GM12878 (cell line): Measurements from ENCODE around the gene RIF1. TPM values are rescaled to one million over a fixed set of nuclear protein-coding genes. Genes with fewer than 3 reads are reported as not detected.

Source experiments
- ATAC-seq: fragments of 200-7000 bp; cut with Tn5 transposase; 3 replicates; pipeline ENCODE4 v1.9.1; 2020; ENCODE audit warnings: mild to moderate bottlenecking, moderate library complexity
- BruUV-seq: library from RNA; stranded (reverse); fragments of 400-500 nt; replicated peaks from 2 replicates; lab custom pipeline; 2021; lab: Mats Ljungman, UMichigan
- CTCF ChIA-PET: fragments of 300-600 bp; sonication (Branson Sonifier 250); formaldehyde crosslinking; extraction: SDS; loops from one replicate; lab custom pipeline; 2021; ENCODE audit warnings: inconsistent platforms; lab: Yijun Ruan, JAX
- POLR2A ChIA-PET: fragments of 350-600 bp; formaldehyde crosslinking; extraction: SDS; loops from one replicate; lab custom pipeline; 2021; ENCODE audit warnings: inconsistent platforms; lab: Charles Lee
- RAD21 ChIA-PET: fragments of 300-600 bp; sonication (Branson Sonifier 250); formaldehyde crosslinking; loops from one replicate; lab custom pipeline; 2023; ENCODE audit warnings: antibody characterized with exemption; ENCODE audit not compliant: unreplicated experiment; lab: Charles Lee
- SMC1A ChIA-PET: fragments of 300-600 bp; sonication (Branson Sonifier 250); formaldehyde crosslinking; loops from one replicate; lab custom pipeline; 2023; ENCODE audit not compliant: unreplicated experiment, uncharacterized antibody; lab: Charles Lee
- DNase-seq: peaks from one replicate; pipeline ENCODE4 v3.0.0-alpha.2; 2011; ENCODE audit warnings: low read depth, low spot score
- FAIRE-seq: peaks from 3 replicates; lab custom pipeline; 2011; peaks lifted over from hg19 to GRCh38; lab: Jason Lieb, UNC
- H2AFZ ChIP-seq: 2 replicates; pipeline ENCODE4 v1.6.0; 2011; ENCODE audit warnings: low read depth, low read length, control low read depth; ENCODE audit not compliant: control insufficient read depth
- H3K27ac ChIP-seq: 2 replicates; pipeline ENCODE4 v1.5.1; 2011; ENCODE audit warnings: control low read depth; ENCODE audit not compliant: control insufficient read depth, insufficient read depth
- H3K27me3 ChIP-seq, 2 experiments: replicated peaks in 1 of 2; 2 replicates each; pipeline versions ENCODE4 v1.6.0 to v1.6.1; 2011; ENCODE audit warnings: low read length in 1 of 2; ENCODE audit not compliant: control insufficient read depth in 2 of 2, insufficient read depth in 2 of 2
- H3K36me3 ChIP-seq, 2 experiments: 2 replicates each; pipeline ENCODE4 v1.5.1; 2011; ENCODE audit warnings: low read length in 1 of 2; ENCODE audit not compliant: control insufficient read depth in 2 of 2, insufficient read depth in 2 of 2
- H3K4me1 ChIP-seq: 2 replicates; pipeline ENCODE4 v1.6.1; 2011; ENCODE audit warnings: mild to moderate bottlenecking, low read length, moderate library complexity, mixed read lengths; ENCODE audit not compliant: control insufficient read depth, insufficient read depth
- H3K4me2 ChIP-seq: 2 replicates; pipeline ENCODE4 v1.6.0; 2011; ENCODE audit warnings: control low read depth; ENCODE audit not compliant: control insufficient read depth, insufficient read depth
- H3K4me3 ChIP-seq: fragments of 200-600 bp; sonication (generic); 2 replicates; pipeline ENCODE4 v1.5.1; 2016
- H3K79me2 ChIP-seq: 2 replicates; pipeline ENCODE4 v1.6.0; 2011; ENCODE audit warnings: low read length; ENCODE audit not compliant: control insufficient read depth, insufficient read depth
- H3K9ac ChIP-seq: 2 replicates; pipeline ENCODE4 v1.8.0; 2011; ENCODE audit warnings: low read length, control low read depth, mixed read lengths; ENCODE audit not compliant: control insufficient read depth, insufficient read depth
- H3K9me3 ChIP-seq: replicated peaks from 3 replicates; pipeline ENCODE4 v1.5.1; 2011; ENCODE audit warnings: mild to moderate bottlenecking, low read length; ENCODE audit not compliant: control insufficient read depth, insufficient read depth
- H4K20me1 ChIP-seq: 2 replicates; pipeline ENCODE4 v1.6.0; 2011; ENCODE audit not compliant: control insufficient read depth, insufficient read depth
- ATF3 ChIP-seq: IDR thresholded peaks from 2 replicates; pipeline ENCODE4 v1.6.1; 2011; ENCODE audit warnings: low read depth, mild to moderate bottlenecking, low read length, moderate library complexity, borderline replicate concordance; ENCODE audit errors: extremely low read depth
- ATF7 ChIP-seq: fragments of 450-650 bp; IDR thresholded peaks from 2 replicates; pipeline ENCODE4 v1.6.1; 2016; ENCODE audit warnings: low read depth, mild to moderate bottlenecking
- BRCA1 ChIP-seq: IDR thresholded peaks from 2 replicates; pipeline ENCODE4 v1.6.1; 2011; ENCODE audit warnings: low read depth, low read length, improper control_type of control experiment
- HDAC6 ChIP-seq: fragments of 200-600 bp; sonication (generic); IDR thresholded peaks from one replicate; pipeline ENCODE4 v1.8.0; 2017; ENCODE audit warnings: antibody characterized with exemption; ENCODE audit not compliant: unreplicated experiment
- MYB ChIP-seq: fragments of 150-350 bp; IDR thresholded peaks from 2 replicates; pipeline ENCODE4 v1.6.1; 2014; ENCODE audit warnings: mild to moderate bottlenecking, low read depth, low read length, borderline replicate concordance
- NFYA ChIP-seq: IDR thresholded peaks from 2 replicates; pipeline ENCODE4 v1.6.1; 2011; ENCODE audit warnings: low read depth, mild to moderate bottlenecking, low read length, improper control_type of control experiment, borderline replicate concordance
- NKRF ChIP-seq: fragments of 450-650 bp; conservative IDR thresholded peaks from 2 replicates; pipeline ENCODE4 v1.6.1; 2017; ENCODE audit warnings: mild to moderate bottlenecking, moderate library complexity
- RAD21 ChIP-seq: IDR thresholded peaks from 2 replicates; pipeline ENCODE4 v1.6.1; 2011; ENCODE audit warnings: mild to moderate bottlenecking, low read depth, low read length, moderate library complexity; ENCODE audit not compliant: insufficient read depth
- RAD51 ChIP-seq: fragments of 450-650 bp; IDR thresholded peaks from 2 replicates; pipeline ENCODE4 v1.6.1; 2016; ENCODE audit warnings: moderate library complexity, mild to moderate bottlenecking, inconsistent platforms
- RB1 ChIP-seq: fragments of 450-650 bp; formaldehyde crosslinking; IDR thresholded peaks from 2 replicates; pipeline ENCODE4 v1.6.1; 2017; ENCODE audit warnings: mild to moderate bottlenecking, borderline replicate concordance
- RCOR1 ChIP-seq: conservative IDR thresholded peaks from 2 replicates; pipeline ENCODE4 v1.6.1; 2012; ENCODE audit warnings: low read depth, low read length, improper control_type of control experiment
- RELA ChIP-seq: fragments of 450-650 bp; IDR thresholded peaks from 2 replicates; pipeline ENCODE4 v1.8.0; 2014; ENCODE audit warnings: borderline replicate concordance; ENCODE audit not compliant: partially characterized antibody
- TCF7 ChIP-seq: IDR thresholded peaks from 2 replicates; pipeline ENCODE4 v1.6.1; 2014; ENCODE audit warnings: antibody characterized with exemption, borderline replicate concordance
- ZBED1 ChIP-seq: IDR thresholded peaks from 2 replicates; pipeline ENCODE4 v1.6.1; 2016; ENCODE audit warnings: borderline replicate concordance
- ZNF384 ChIP-seq: IDR thresholded peaks from 2 replicates; pipeline ENCODE4 v1.6.1; 2012; ENCODE audit warnings: low read depth, mild to moderate bottlenecking, low read length, improper control_type of control experiment, borderline replicate concordance
- WGBS: methylation state at CpG from one replicate; pipeline ENCODE4 v1.1.6; 2016; ENCODE audit warnings: low lambda C conversion rate; ENCODE audit not compliant: insufficient replicate concordance, insufficient coverage; ENCODE audit errors: missing lambda C conversion rate; 5-methylcytosine and 5-hydroxymethylcytosine counted together
- in situ Hi-C: fragments of 300-500 bp; cut with MboI; formaldehyde crosslinking; loops from 9 replicates; pipeline ENCODE4 v1.14.3; 2018; ENCODE audit warnings: mixed read lengths
- intact Hi-C: fragments of 100-400 bp; cut with micrococcal nuclease; formaldehyde crosslinking; loops from one replicate; pipeline ENCODE4 v1.14.2; 2022; ENCODE audit not compliant: unreplicated experiment
- polyA plus RNA-seq, 11 experiments: library from polyadenylated mRNA; depleted of rRNA in 4 of 11; unstranded in 6 of 11; stranded (reverse) in 5 of 11; fragments of >200 nt; fragmentation: Nextera tagmentation in 4 of 11; fragmentation: Illumina TruSeq in 1 of 11; extraction: Ambion mirVana in 4 of 11; extraction: Trizol in 1 of 11; gene quantifications; 1 replicate in 1 of 11; 2 replicates in 10 of 11; pipeline versions ENCODE4 v1.2.1 to v1.2.3, GENCODE V29; 2011 to 2016; ENCODE audit warnings: inconsistent platforms in 2 of 11, missing spikeins in 2 of 11, low read depth in 1 of 11
- total RNA-seq, 4 experiments: library from RNA; depleted of rRNA in 3 of 4; stranded (reverse); fragments of >200 nt in 3 of 4; fragmentation: Illumina TruSeq in 1 of 4; extraction: Trizol in 1 of 4; gene quantifications; 2 replicates each; pipeline versions ENCODE4 v1.2.1 to v1.2.3, GENCODE V29; 2013 to 2021

RIF1 gene
- total and polyA plus RNA-seq, 10 of the 15 experiments (the other 5 are each of a cell fraction or from before 2014, with no cell fraction given), result 6.3 to 63.2 (median 34.4) TPM

- WGBS, result 73% methylated on average over 2 of the region's 2 CpGs
- in situ Hi-C loops, result no loop called here
Observed at GRCh38 chr2:151475071-151475470, 65.4 kb downstream of the RIF1 start.

More at GRCh38 chr2:151475071-151475470, 65.4 kb downstream of the RIF1 start:
- H3K79me2 ChIP-seq, result no peaks in the 10 kb centered on the region
- ChIA-PET POLR2A (no interaction called here), RAD21 (no interaction called here), SMC1A (no interaction called here), CTCF (no interaction called here)
- peak; percentile 18 for FAIRE-seq
- H3K27ac ChIP-seq, result no peak overlapping the region
- no peak overlapping the region for H3K9ac ChIP-seq
- intact Hi-C loops, result no loop called here
- ATAC-seq, result no peak
- H4K20me1 ChIP-seq, result no peaks in the 10 kb centered on the region
- no peaks in the 10 kb centered on the region; the same call in 1 of the 3 replicates for H3K9me3 ChIP-seq
- no peaks in the 10 kb centered on the region for H3K4me1 ChIP-seq
- BruUV-seq, result no TSS peak
- no peaks in the 10 kb centered on the region for H3K27me3 ChIP-seq
- TF ChIP-seq RB1 (no peak), RCOR1 (no peak), ZNF384 (no peak), BRCA1 (no peak), TCF7 (no peak), HDAC6 (no peak), ATF7 (no peak), RAD21 (no peak), ZBED1 (no peak), NFYA (no peak), RAD51 (no peak), MYB (no peak), ATF3 (no peak), RELA (no peak), NKRF (no peak)
- no peak overlapping the region for H3K4me2 ChIP-seq
- H3K36me3 ChIP-seq, result peaks cover 0 to 24% of the 10 kb centered on the region in 2 experiments; a peak in 2 of 4 replicates
- no peak overlapping the region for H2AFZ ChIP-seq
- DNase-seq, result no peak
- no peak overlapping the region for H3K4me3 ChIP-seq
